HEK293 (cell line): ENCODE data around the gene ZFPM1.

Experiments used
- CTCF ChIA-PET: fragments of 350-600 bp; formaldehyde crosslinking; extraction: SDS; loops from one replicate; lab custom pipeline; 2021; ENCODE audit warnings: antibody characterized with exemption; lab: Yijun Ruan, JAX
- POLR2A ChIA-PET: fragments of 300-600 bp; formaldehyde crosslinking; extraction: SDS; loops from one replicate; lab custom pipeline; 2020; ENCODE audit warnings: antibody characterized with exemption, inconsistent platforms; lab: Yijun Ruan, JAX
- H3K27ac ChIP-seq: fragments of 200-500 bp; sonication (Bioruptor generic); 2 replicates; pipeline ENCODE4 v1.5.1; 2014; ENCODE audit warnings: low read depth, low read length, control low read depth, inconsistent platforms; ENCODE audit errors: extremely low read depth
- H3K36me3 ChIP-seq, 2 experiments: fragments of 200-500 bp in 1 of 2; sonication (Bioruptor generic) in 1 of 2; 1 replicate in 1 of 2; 2 replicates in 1 of 2; pipeline ENCODE4 v1.5.1; 2014 to 2017; ENCODE audit warnings: inconsistent platforms in 2 of 2, low read length in 2 of 2; ENCODE audit not compliant: control insufficient read depth in 2 of 2, insufficient read depth in 1 of 2
- H3K4me1 ChIP-seq: fragments of 200-500 bp; sonication (Bioruptor generic); 2 replicates; pipeline ENCODE4 v1.5.1; 2014; ENCODE audit warnings: mild to moderate bottlenecking, low read length, inconsistent platforms; ENCODE audit not compliant: control insufficient read depth, insufficient read depth
- H3K4me3 ChIP-seq: 2 replicates; pipeline ENCODE4 v1.5.1; 2011; ENCODE audit warnings: low read depth, mild to moderate bottlenecking, control low read depth, low read length, moderate library complexity
- H3K9me3 ChIP-seq: fragments of 200-500 bp; sonication (Bioruptor generic); 2 replicates; pipeline ENCODE4 v1.5.1; 2014; ENCODE audit warnings: low read depth, low read length, inconsistent platforms; ENCODE audit not compliant: control insufficient read depth, insufficient read depth
- KLF7 ChIP-seq: fragments of 450-650 bp; formaldehyde crosslinking; IDR thresholded peaks from 2 replicates; pipeline ENCODE4 v1.5.1; 2016; ENCODE audit warnings: missing biosample characterization, missing genetic modification characterization, borderline replicate concordance
- MYNN ChIP-seq: fragments of 450-650 bp; formaldehyde crosslinking; IDR thresholded peaks from 2 replicates; pipeline ENCODE4 v1.5.1; 2016; ENCODE audit warnings: missing biosample characterization, missing genetic modification characterization, borderline replicate concordance
- PRDM1 ChIP-seq: fragments of 450-650 bp; formaldehyde crosslinking; IDR thresholded peaks from 2 replicates; pipeline ENCODE4; 2016; ENCODE audit warnings: missing biosample characterization, missing genetic modification characterization
- SP7 ChIP-seq: fragments of 450-650 bp; formaldehyde crosslinking; IDR thresholded peaks from 2 replicates; pipeline ENCODE4 v1.5.1; 2016; ENCODE audit warnings: missing biosample characterization, missing genetic modification characterization
- TCF7L2 ChIP-seq: IDR thresholded peaks from 2 replicates; pipeline ENCODE4 v1.6.1; 2011; ENCODE audit warnings: low read depth, mild to moderate bottlenecking, inconsistent platforms, low read length, moderate library complexity, borderline replicate concordance
- TRIM28 ChIP-seq: IDR thresholded peaks from 2 replicates; pipeline ENCODE4 v1.6.1; 2011; ENCODE audit warnings: low read length, control low read depth, borderline replicate concordance
- ZBTB7A ChIP-seq: fragments of 450-650 bp; formaldehyde crosslinking; IDR thresholded peaks from 2 replicates; pipeline ENCODE4 v1.5.1; 2016; ENCODE audit warnings: low read depth, missing biosample characterization, missing genetic modification characterization
- ZFP69B ChIP-seq: fragments of 450-650 bp; formaldehyde crosslinking; IDR thresholded peaks from 2 replicates; pipeline ENCODE4 v1.5.1; 2016; ENCODE audit warnings: missing biosample characterization, missing genetic modification characterization
- ZNF391 ChIP-seq: fragments of 450-650 bp; formaldehyde crosslinking; IDR thresholded peaks from 2 replicates; pipeline ENCODE4 v1.5.1; 2016; ENCODE audit warnings: low read depth, missing biosample characterization, missing genetic modification characterization, borderline replicate concordance
- ZNF48 ChIP-seq: fragments of 450-650 bp; formaldehyde crosslinking; IDR thresholded peaks from 2 replicates; pipeline ENCODE4 v1.5.1; 2016; ENCODE audit warnings: missing biosample characterization, missing genetic modification characterization
- TF ChIP-seq, protein P1 (sequence below): fragments of 450-650 bp; formaldehyde crosslinking; IDR thresholded peaks from 2 replicates; pipeline ENCODE4 v1.5.1; 2016; ENCODE audit warnings: missing biosample characterization, missing genetic modification characterization, borderline replicate concordance
- TF ChIP-seq, protein P2 (sequence below): fragments of 450-650 bp; formaldehyde crosslinking; IDR thresholded peaks from 2 replicates; pipeline ENCODE4 v1.5.1; 2016; ENCODE audit warnings: missing biosample characterization, missing genetic modification characterization, borderline replicate concordance
- TF ChIP-seq, protein P3 (sequence below): fragments of 450-650 bp; formaldehyde crosslinking; IDR thresholded peaks from 2 replicates; pipeline ENCODE4 v1.5.1; 2016; ENCODE audit warnings: missing biosample characterization, missing genetic modification characterization
- TF ChIP-seq, protein P4 (sequence below): fragments of 450-650 bp; formaldehyde crosslinking; IDR thresholded peaks from 2 replicates; pipeline ENCODE4 v1.5.1; 2016; ENCODE audit warnings: missing biosample characterization, missing genetic modification characterization, low read depth
- TF ChIP-seq, protein P5 (sequence below): fragments of 450-650 bp; formaldehyde crosslinking; IDR thresholded peaks from 2 replicates; pipeline ENCODE4 v1.5.1; 2016; ENCODE audit warnings: missing biosample characterization, missing genetic modification characterization
- TF ChIP-seq, protein P6 (sequence below): fragments of 450-650 bp; formaldehyde crosslinking; conservative IDR thresholded peaks from 2 replicates; pipeline ENCODE4 v1.5.1; 2016; ENCODE audit warnings: low read depth, missing biosample characterization, missing genetic modification characterization

The ZFPM1 gene

DNA sequence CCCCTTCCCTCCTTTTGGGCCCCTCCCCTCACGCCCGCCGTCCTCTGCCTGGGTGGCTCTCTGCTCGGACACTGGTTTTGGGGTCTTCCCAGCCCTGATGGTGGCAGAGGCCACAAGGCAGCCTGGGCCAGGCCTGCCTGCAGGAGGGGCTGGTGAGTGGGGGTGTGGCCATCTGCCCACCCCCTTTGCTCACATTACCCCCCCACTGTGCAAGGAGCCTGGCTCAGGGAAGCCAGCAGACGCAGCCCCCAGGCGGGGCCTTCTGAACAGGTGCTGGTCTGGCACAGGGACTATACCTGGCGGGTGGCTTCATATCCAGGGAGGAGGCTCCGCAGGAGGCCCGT lies 10.7 kb upstream of the ZFPM1 start (continued):
- TF ChIP-seq, protein P1, sequence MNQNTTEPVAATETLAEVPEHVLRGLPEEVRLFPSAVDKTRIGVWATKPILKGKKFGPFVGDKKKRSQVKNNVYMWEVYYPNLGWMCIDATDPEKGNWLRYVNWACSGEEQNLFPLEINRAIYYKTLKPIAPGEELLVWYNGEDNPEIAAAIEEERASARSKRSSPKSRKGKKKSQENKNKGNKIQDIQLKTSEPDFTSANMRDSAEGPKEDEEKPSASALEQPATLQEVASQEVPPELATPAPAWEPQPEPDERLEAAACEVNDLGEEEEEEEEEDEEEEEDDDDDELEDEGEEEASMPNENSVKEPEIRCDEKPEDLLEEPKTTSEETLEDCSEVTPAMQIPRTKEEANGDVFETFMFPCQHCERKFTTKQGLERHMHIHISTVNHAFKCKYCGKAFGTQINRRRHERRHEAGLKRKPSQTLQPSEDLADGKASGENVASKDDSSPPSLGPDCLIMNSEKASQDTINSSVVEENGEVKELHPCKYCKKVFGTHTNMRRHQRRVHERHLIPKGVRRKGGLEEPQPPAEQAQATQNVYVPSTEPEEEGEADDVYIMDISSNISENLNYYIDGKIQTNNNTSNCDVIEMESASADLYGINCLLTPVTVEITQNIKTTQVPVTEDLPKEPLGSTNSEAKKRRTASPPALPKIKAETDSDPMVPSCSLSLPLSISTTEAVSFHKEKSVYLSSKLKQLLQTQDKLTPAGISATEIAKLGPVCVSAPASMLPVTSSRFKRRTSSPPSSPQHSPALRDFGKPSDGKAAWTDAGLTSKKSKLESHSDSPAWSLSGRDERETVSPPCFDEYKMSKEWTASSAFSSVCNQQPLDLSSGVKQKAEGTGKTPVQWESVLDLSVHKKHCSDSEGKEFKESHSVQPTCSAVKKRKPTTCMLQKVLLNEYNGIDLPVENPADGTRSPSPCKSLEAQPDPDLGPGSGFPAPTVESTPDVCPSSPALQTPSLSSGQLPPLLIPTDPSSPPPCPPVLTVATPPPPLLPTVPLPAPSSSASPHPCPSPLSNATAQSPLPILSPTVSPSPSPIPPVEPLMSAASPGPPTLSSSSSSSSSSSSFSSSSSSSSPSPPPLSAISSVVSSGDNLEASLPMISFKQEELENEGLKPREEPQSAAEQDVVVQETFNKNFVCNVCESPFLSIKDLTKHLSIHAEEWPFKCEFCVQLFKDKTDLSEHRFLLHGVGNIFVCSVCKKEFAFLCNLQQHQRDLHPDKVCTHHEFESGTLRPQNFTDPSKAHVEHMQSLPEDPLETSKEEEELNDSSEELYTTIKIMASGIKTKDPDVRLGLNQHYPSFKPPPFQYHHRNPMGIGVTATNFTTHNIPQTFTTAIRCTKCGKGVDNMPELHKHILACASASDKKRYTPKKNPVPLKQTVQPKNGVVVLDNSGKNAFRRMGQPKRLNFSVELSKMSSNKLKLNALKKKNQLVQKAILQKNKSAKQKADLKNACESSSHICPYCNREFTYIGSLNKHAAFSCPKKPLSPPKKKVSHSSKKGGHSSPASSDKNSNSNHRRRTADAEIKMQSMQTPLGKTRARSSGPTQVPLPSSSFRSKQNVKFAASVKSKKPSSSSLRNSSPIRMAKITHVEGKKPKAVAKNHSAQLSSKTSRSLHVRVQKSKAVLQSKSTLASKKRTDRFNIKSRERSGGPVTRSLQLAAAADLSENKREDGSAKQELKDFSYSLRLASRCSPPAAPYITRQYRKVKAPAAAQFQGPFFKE (tag by site-specific recombination), result no peak
- TF ChIP-seq TCF7L2 (no peak), ZNF48 (tag by site-specific recombination) (no peak), PRDM1 (tag by site-specific recombination) (no peak)
- TF ChIP-seq, protein P2, sequence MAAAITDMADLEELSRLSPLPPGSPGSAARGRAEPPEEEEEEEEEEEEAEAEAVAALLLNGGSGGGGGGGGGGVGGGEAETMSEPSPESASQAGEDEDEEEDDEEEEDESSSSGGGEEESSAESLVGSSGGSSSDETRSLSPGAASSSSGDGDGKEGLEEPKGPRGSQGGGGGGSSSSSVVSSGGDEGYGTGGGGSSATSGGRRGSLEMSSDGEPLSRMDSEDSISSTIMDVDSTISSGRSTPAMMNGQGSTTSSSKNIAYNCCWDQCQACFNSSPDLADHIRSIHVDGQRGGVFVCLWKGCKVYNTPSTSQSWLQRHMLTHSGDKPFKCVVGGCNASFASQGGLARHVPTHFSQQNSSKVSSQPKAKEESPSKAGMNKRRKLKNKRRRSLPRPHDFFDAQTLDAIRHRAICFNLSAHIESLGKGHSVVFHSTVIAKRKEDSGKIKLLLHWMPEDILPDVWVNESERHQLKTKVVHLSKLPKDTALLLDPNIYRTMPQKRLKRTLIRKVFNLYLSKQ (tag by site-specific recombination), result no peak

DNA sequence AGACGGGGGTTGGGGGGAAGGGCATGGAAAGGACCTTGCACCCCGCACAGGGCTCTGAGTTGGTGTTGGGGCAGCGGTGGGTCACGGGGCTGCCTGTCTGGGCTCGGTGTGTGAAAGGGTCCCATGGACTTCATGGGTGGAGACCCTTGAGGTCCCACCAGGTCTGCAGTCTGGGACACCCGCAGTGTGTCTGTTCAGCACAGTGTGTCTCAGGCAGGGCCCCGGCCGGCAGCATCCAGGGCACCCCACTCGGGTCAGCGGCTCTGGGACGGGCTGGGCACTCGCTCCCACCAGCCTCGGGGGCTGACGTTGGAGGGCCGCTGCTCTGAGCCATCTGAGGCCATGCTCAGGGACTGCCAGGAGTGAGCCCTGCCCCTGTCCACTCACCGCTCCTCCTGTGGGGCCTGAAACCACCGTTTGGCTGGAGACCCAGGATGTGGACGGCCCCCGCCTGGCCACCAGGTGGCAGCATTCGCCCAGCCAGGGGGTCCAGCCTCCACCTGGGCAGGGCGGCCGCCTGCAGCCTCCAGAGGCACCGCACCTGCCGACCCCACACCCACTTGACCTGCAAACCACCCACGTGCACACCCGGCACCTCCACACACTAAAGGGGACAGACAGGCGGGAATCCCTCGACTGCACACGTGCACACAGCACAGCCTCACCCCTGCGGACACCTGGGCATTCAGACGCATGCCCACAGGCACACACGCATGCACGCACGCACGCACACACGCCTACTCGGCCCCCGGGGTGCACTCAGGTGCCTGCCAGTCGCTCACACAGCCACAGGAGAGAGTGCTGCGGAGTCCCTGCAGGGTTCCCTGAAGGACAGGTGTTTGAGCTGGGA lies 10.1 kb upstream of the ZFPM1 start:
- no peak overlapping the region for H3K27ac ChIP-seq
- ChIA-PET POLR2A (no interaction called here), CTCF (interaction anchor here (0.6 to 1.0 kb wide), 3 partner anchors 63 to 75 kb away, joined by 3 to 5 read pairs (median 3); no protein-coding TSS in a partner anchor)
- TF ChIP-seq, protein P3, sequence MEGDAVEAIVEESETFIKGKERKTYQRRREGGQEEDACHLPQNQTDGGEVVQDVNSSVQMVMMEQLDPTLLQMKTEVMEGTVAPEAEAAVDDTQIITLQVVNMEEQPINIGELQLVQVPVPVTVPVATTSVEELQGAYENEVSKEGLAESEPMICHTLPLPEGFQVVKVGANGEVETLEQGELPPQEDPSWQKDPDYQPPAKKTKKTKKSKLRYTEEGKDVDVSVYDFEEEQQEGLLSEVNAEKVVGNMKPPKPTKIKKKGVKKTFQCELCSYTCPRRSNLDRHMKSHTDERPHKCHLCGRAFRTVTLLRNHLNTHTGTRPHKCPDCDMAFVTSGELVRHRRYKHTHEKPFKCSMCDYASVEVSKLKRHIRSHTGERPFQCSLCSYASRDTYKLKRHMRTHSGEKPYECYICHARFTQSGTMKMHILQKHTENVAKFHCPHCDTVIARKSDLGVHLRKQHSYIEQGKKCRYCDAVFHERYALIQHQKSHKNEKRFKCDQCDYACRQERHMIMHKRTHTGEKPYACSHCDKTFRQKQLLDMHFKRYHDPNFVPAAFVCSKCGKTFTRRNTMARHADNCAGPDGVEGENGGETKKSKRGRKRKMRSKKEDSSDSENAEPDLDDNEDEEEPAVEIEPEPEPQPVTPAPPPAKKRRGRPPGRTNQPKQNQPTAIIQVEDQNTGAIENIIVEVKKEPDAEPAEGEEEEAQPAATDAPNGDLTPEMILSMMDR, result peak; percentile 99
- TF ChIP-seq ZNF391 (tag by site-specific recombination) (peak; percentile 66; the same call in 1 of the 2 replicates), ZFP69B (tag by site-specific recombination) (0 out of 2 replicates have a peak, but pooled peaks have one; percentile 37), TRIM28 (no peak), ZBTB7A (tag by site-specific recombination) (peak; percentile 89; the same call in 1 of the 2 replicates), MYNN (tag by site-specific recombination) (no peak), SP7 (peak; percentile 49; the same call in 1 of the 2 replicates), KLF7 (tag by site-specific recombination) (no peak)
- TF ChIP-seq, protein P4, sequence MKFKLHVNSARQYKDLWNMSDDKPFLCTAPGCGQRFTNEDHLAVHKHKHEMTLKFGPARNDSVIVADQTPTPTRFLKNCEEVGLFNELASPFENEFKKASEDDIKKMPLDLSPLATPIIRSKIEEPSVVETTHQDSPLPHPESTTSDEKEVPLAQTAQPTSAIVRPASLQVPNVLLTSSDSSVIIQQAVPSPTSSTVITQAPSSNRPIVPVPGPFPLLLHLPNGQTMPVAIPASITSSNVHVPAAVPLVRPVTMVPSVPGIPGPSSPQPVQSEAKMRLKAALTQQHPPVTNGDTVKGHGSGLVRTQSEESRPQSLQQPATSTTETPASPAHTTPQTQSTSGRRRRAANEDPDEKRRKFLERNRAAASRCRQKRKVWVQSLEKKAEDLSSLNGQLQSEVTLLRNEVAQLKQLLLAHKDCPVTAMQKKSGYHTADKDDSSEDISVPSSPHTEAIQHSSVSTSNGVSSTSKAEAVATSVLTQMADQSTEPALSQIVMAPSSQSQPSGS (tag by site-specific recombination), result no peak
- TF ChIP-seq, protein P5, sequence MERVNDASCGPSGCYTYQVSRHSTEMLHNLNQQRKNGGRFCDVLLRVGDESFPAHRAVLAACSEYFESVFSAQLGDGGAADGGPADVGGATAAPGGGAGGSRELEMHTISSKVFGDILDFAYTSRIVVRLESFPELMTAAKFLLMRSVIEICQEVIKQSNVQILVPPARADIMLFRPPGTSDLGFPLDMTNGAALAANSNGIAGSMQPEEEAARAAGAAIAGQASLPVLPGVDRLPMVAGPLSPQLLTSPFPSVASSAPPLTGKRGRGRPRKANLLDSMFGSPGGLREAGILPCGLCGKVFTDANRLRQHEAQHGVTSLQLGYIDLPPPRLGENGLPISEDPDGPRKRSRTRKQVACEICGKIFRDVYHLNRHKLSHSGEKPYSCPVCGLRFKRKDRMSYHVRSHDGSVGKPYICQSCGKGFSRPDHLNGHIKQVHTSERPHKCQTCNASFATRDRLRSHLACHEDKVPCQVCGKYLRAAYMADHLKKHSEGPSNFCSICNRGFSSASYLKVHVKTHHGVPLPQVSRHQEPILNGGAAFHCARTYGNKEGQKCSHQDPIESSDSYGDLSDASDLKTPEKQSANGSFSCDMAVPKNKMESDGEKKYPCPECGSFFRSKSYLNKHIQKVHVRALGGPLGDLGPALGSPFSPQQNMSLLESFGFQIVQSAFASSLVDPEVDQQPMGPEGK (tag by site-specific recombination), result peak; percentile 62
- TF ChIP-seq, protein P6, sequence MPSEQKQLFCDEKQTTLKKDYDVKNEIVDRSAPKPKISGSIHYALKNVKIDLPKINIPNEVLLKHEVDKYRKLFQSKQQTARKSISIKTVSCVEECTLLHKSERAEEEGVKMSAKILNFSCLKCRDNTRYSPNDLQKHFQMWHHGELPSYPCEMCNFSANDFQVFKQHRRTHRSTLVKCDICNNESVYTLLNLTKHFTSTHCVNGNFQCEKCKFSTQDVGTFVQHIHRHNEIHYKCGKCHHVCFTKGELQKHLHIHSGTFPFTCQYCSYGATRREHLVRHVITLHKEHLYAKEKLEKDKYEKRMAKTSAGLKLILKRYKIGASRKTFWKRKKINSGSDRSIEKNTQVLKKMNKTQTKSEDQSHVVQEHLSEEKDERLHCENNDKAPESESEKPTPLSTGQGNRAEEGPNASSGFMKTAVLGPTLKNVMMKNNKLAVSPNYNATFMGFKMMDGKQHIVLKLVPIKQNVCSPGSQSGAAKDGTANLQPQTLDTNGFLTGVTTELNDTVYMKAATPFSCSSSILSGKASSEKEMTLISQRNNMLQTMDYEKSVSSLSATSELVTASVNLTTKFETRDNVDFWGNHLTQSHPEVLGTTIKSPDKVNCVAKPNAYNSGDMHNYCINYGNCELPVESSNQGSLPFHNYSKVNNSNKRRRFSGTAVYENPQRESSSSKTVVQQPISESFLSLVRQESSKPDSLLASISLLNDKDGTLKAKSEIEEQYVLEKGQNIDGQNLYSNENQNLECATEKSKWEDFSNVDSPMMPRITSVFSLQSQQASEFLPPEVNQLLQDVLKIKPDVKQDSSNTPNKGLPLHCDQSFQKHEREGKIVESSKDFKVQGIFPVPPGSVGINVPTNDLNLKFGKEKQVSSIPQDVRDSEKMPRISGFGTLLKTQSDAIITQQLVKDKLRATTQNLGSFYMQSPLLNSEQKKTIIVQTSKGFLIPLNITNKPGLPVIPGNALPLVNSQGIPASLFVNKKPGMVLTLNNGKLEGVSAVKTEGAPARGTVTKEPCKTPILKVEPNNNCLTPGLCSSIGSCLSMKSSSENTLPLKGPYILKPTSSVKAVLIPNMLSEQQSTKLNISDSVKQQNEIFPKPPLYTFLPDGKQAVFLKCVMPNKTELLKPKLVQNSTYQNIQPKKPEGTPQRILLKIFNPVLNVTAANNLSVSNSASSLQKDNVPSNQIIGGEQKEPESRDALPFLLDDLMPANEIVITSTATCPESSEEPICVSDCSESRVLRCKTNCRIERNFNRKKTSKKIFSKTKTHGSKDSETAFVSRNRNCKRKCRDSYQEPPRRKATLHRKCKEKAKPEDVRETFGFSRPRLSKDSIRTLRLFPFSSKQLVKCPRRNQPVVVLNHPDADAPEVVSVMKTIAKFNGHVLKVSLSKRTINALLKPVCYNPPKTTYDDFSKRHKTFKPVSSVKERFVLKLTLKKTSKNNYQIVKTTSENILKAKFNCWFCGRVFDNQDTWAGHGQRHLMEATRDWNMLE (tag by site-specific recombination), result no peak

More for the DNA sequence above, 10.1 kb upstream of the ZFPM1 start:
- no peaks in the 10 kb centered on the region for H3K36me3 ChIP-seq
- H3K4me1 ChIP-seq, result no peaks in the 10 kb centered on the region
- no peaks in the 10 kb centered on the region for H3K9me3 ChIP-seq
- no peak overlapping the region for H3K4me3 ChIP-seq
